Cardiac muscle cell (in vitro differentiated cells and primary cell): ENCODE results near the gene COA8. TPM values are rescaled to one million over a fixed set of nuclear protein-coding genes. Genes with fewer than 3 reads are reported as not detected.

Experiments
- DNase-seq, 2 donors: peaks; one replicate each; pipeline versions ENCODE4 v3.0.0 to v3.0.0-alpha.2; 2010 to 2017; ENCODE audit warnings: low read depth in 1 of 2, low spot score in 1 of 2
- H3K27ac ChIP-seq: fragments of 200-600 bp; sonication (generic); 2 replicates; pipeline ENCODE4 v1.5.1; 2016
- H3K27me3 ChIP-seq: fragments of 200-600 bp; sonication (generic); 2 replicates; pipeline ENCODE4 v1.6.0; 2016; ENCODE audit warnings: control low read depth
- H3K36me3 ChIP-seq: fragments of 200-600 bp; sonication (generic); 2 replicates; pipeline ENCODE4 v1.5.1; 2016; ENCODE audit warnings: control low read depth
- H3K4me1 ChIP-seq: fragments of 200-600 bp; sonication (generic); 2 replicates; pipeline ENCODE4 v1.8.1; 2017; ENCODE audit warnings: low read depth, mild to moderate bottlenecking, mixed run types
- H3K4me3 ChIP-seq: fragments of 200-600 bp; sonication (generic); 2 replicates; pipeline ENCODE4 v1.5.1; 2016; ENCODE audit warnings: mild to moderate bottlenecking
- H3K9me3 ChIP-seq: fragments of 200-600 bp; sonication (generic); 2 replicates; pipeline ENCODE4 v1.5.1; 2017; ENCODE audit warnings: low read depth, mild to moderate bottlenecking, control low read depth
- polyA plus RNA-seq: library from polyadenylated mRNA; unstranded; fragments of >200 nt; fragmentation: Nextera tagmentation; extraction: Ambion mirVana; gene quantifications from 2 replicates; pipeline ENCODE4 v1.2.1, GENCODE V29; 2016
- total RNA-seq: library from RNA; depleted of rRNA; stranded (reverse); fragments of >200 nt; gene quantifications from 2 replicates; pipeline ENCODE4 v1.2.3, GENCODE V29; 2016
- TF ChIP-seq, protein P1 (sequence below): IDR thresholded peaks from 2 replicates; pipeline ENCODE4 v1.5.1; 2012; ENCODE audit warnings: low read depth, mild to moderate bottlenecking, low read length

COA8 gene
- total and polyA plus RNA-seq, 2 experiments from 2014 or later = 31.3 to 68.2 TPM

DNA sequence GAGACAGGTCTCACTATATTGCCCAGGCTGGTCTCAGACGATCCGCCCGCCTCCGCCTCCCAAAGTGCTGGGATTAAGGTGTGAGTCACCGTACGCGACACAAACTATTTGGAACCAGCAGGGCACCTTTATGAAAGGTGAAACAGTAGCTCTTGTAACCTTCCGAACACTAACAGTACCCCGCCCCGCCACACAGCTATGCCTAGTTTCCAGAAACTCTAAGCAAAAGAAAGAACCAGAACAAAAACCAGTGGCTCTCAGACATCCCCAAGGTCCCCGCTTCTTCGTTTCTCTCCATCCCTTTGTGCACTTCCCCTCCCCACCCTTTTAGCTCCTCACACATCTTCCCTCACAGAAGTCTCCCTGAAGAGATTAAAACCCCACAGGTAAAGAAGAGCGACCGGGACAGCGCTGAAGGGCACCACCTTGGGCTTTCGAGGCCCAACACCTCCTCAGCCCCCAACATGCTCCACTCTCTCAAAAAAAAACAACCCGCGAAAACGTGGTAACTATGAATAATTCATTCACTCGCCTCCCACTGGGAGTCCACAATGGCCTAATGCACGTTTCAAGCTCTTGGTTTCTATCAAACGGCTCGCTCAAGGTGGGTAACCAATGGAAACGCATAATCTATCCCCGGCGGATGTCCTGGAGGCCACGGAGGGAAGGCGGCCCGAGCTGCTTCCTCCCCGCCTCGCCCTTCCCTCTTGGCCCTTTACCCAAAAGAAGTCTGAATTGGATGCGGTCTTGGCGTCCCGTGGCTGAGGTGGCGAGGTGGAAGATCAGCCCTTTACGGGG lies 1.2 kb upstream of the COA8 start:
- peak overlapping the region; percentile 81 for H3K4me3 ChIP-seq
- DNase-seq = peak; percentile 61 to 71
- H3K27me3 ChIP-seq = no peaks in the 10 kb centered on the region

DNA sequence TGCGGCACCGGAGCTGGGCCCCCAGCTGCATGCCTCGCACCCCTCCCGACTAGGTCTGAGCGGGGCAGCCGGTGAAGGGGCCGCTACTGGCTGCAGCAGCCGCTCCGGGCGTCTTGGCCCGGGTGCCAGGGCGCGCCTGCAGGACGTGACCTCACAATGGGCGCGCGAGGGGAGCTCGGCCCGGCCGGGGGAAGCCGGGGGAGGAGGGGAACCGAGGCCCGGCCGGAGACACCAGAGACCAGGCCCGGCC lies 656 bp upstream of the COA8 start:
- H3K36me3 ChIP-seq = peaks cover 21% of the 10 kb centered on the region
- peak overlapping the region; percentile 99 for H3K27ac ChIP-seq
- H3K4me3 ChIP-seq = peak overlapping the region; percentile 81
- H3K9me3 ChIP-seq = no peaks in the 10 kb centered on the region
- no peaks in the 10 kb centered on the region for H3K27me3 ChIP-seq
- H3K4me1 ChIP-seq = peaks cover 16% of the 10 kb centered on the region
- DNase-seq = peak; percentile 64 to 70
- TF ChIP-seq, protein P1, sequence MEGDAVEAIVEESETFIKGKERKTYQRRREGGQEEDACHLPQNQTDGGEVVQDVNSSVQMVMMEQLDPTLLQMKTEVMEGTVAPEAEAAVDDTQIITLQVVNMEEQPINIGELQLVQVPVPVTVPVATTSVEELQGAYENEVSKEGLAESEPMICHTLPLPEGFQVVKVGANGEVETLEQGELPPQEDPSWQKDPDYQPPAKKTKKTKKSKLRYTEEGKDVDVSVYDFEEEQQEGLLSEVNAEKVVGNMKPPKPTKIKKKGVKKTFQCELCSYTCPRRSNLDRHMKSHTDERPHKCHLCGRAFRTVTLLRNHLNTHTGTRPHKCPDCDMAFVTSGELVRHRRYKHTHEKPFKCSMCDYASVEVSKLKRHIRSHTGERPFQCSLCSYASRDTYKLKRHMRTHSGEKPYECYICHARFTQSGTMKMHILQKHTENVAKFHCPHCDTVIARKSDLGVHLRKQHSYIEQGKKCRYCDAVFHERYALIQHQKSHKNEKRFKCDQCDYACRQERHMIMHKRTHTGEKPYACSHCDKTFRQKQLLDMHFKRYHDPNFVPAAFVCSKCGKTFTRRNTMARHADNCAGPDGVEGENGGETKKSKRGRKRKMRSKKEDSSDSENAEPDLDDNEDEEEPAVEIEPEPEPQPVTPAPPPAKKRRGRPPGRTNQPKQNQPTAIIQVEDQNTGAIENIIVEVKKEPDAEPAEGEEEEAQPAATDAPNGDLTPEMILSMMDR = no peak

More for the DNA sequence above, 1.2 kb upstream of the COA8 start:
- Histone ChIP-seq H3K9me3 (no peaks in the 10 kb centered on the region), H3K4me1 (peaks cover 20% of the 10 kb centered on the region), H3K36me3 (peaks cover 21% of the 10 kb centered on the region), H3K27ac (peak overlapping the region; percentile 99)
- TF ChIP-seq, protein P1 = no peak

DNA sequence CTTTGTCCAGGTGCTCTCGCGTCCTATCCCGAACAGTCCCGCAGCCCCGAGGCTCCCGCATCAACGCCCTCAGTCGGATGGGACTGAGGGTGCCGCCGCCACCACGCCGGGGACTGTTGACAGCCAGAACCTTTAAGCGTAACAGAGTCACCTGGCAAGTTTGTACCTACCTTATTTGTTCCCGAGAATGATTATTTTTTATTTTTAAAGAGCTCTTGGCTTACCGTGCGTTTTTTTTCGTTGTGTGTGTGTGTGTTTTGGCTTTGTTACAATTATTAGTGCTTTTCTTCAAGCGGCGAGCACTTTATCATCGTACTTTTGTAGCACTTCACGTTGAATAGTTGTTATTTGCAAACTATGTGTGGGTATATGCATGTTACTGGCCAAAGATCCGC lies 463 bp downstream of the COA8 start:
- TF ChIP-seq, protein P1 = no peak
- DNase-seq = no peak
- H3K9me3 ChIP-seq = no peaks in the 10 kb centered on the region
- H3K4me1 ChIP-seq = peaks cover 16% of the 10 kb centered on the region
- H3K27me3 ChIP-seq = no peaks in the 10 kb centered on the region
- peak overlapping the region; percentile 81 for H3K4me3 ChIP-seq
- peaks cover 21% of the 10 kb centered on the region for H3K36me3 ChIP-seq
- H3K27ac ChIP-seq = peak overlapping the region; percentile 99

DNA sequence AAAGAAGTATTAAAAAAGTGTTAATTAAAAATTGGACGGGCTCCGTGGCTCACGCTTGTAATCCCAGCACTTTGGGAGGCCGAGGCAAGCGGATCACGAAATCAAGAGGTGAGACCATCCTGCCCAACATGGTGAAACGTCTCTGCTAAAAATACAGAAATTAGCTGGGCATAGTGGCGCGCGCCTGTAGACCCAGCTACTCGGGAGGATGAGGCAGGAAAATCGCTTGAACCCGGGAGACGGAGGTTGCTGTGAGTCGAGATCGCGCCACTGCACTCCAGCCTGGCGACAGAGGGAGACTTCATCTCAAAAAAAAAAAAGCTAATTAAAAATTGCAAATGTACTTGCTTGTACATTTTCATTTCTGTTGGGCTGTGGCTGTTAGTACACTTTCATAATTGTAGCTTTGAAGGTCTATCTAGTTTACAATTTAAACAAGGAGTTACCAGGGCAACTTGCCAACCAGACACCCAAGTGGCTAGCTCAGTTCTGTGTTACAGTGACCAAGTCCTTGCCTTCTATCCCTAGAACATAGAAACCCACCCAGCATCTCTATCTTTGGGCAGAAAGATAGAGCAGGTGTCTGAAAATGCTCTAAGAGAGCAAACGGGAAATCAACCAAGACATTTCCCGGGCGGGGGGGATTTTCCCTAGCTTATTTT lies 1.2 kb downstream of the COA8 start:
- Histone ChIP-seq H3K27me3 (no peaks in the 10 kb centered on the region), H3K4me1 (peaks cover 16% of the 10 kb centered on the region), H3K27ac (no peak overlapping the region), H3K4me3 (peak overlapping the region; percentile 81), H3K9me3 (no peaks in the 10 kb centered on the region), H3K36me3 (peaks cover 16% of the 10 kb centered on the region)
- TF ChIP-seq, protein P1 = no peak
- no peak for DNase-seq

DNA sequence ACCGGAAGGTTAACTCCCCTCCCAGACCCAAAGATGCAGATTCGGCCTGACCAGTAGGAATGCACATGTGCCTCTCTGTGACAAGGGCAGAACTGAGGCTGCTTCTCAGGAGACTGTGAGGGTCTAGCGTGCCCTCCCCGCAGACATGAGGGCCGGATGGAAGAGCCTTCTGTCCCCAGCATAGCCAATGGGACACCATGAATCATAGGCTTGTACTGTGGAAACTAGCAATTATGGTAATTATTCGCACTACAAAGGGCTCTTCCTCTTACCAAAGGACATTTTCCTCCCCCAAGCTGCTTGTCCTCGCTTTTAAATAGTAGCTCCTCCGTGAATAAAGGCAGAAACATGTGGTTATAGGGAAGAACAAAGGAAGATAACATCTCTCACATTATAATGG lies 6.2 kb downstream of the COA8 start:
- Histone ChIP-seq H3K27me3 (no peaks in the 10 kb centered on the region), H3K4me1 (peaks cover 3% of the 10 kb centered on the region), H3K36me3 (peaks cover 2% of the 10 kb centered on the region), H3K27ac (no peak overlapping the region), H3K9me3 (no peaks in the 10 kb centered on the region), H3K4me3 (no peak overlapping the region)
- DNase-seq = no peak
- TF ChIP-seq, protein P1 = no peak
